ENCODE data around the gene VGLL3. TPM values are rescaled to one million over a fixed set of nuclear protein-coding genes. Genes with fewer than 3 reads are reported as not detected.

VGLL3 gene
- total RNA-seq, 3 donors from 2014 or later = 1.5 to 30.5 (median 6.3) TPM

GRCh38 chr3:86993704-86994103 lies 2.8 kb upstream of the VGLL3 start:
- peaks cover 3% of the 10 kb centered on the region for H3K4me1 ChIP-seq (ENCODE audit: low read depth)
- no peaks in the 10 kb centered on the region for H3K9me3 ChIP-seq
- no peak for TF ChIP-seq CTCF (IDR thresholded peaks at IDR 0.05)
- intact Hi-C loops (cut with DNase I, micrococcal nuclease) = no loop called here
- H3K4me3 ChIP-seq = no peak overlapping the region
- peak; percentile 47 for ATAC-seq
- H3K36me3 ChIP-seq (ENCODE audit: low read depth) = no peaks in the 10 kb centered on the region
- DNase-seq = no peak

- DNase-seq = no peak
- Histone ChIP-seq H3K9me3 (no peaks in the 10 kb centered on the region), H3K36me3 (ENCODE audit: low read depth) (no peaks in the 10 kb centered on the region), H3K4me1 (ENCODE audit: low read depth) (peaks cover 3% of the 10 kb centered on the region), H3K4me3 (no peak overlapping the region)
- intact Hi-C loops (cut with DNase I, micrococcal nuclease) = no loop called here
- no peak for ATAC-seq
- TF ChIP-seq CTCF (IDR thresholded peaks at IDR 0.05) = no peak
Measured at GRCh38 chr3:86991840-86992435, 989 bp upstream of the VGLL3 start.

- no peak overlapping the region for H3K4me3 ChIP-seq
- H3K4me1 ChIP-seq (ENCODE audit: low read depth) = peaks cover 3% of the 10 kb centered on the region
- no peaks in the 10 kb centered on the region for H3K36me3 ChIP-seq (ENCODE audit: low read depth)
- no peaks in the 10 kb centered on the region for H3K9me3 ChIP-seq
- ATAC-seq (no peak), DNase-seq (no peak)
- intact Hi-C loops (cut with DNase I, micrococcal nuclease) = no loop called here
- TF ChIP-seq CTCF (IDR thresholded peaks at IDR 0.05) = no peak
Measured at GRCh38 chr3:86991482-86991815, 500 bp upstream of the VGLL3 start.

GRCh38 chr3:86990012-86990733 lies 776 bp downstream of the VGLL3 start:
- DNase-seq (peak in 2 of 3 donors; percentile 35 to 50), ATAC-seq (peak; percentile 35)
- no peaks in the 10 kb centered on the region for H3K9me3 ChIP-seq
- peaks cover 3% of the 10 kb centered on the region for H3K4me1 ChIP-seq (ENCODE audit: low read depth)
- intact Hi-C loops (cut with DNase I, micrococcal nuclease) = no loop called here
- no peak overlapping the region for H3K4me3 ChIP-seq
- TF ChIP-seq CTCF (IDR thresholded peaks at IDR 0.05) = no peak
- H3K36me3 ChIP-seq (ENCODE audit: low read depth) = no peaks in the 10 kb centered on the region

- intact Hi-C loops (cut with DNase I, micrococcal nuclease) = no loop called here
- DNase-seq = no peak
- Histone ChIP-seq H3K9me3 (no peaks in the 10 kb centered on the region), H3K4me1 (ENCODE audit: low read depth) (peaks cover 3% of the 10 kb centered on the region), H3K36me3 (ENCODE audit: low read depth) (no peaks in the 10 kb centered on the region), H3K4me3 (no peak overlapping the region)
- no peak for TF ChIP-seq CTCF (IDR thresholded peaks at IDR 0.05)
- ATAC-seq = no peak
Measured at GRCh38 chr3:86989611-86990010, 1.3 kb downstream of the VGLL3 start.
